WTC11 (cell line): ENCODE data around the gene STXBP2.

ENCODE experiments used
- CREM ChIP-seq: sonication (generic); formaldehyde crosslinking; IDR thresholded peaks from 2 replicates; pipeline ENCODE4 v1.8.1; 2022; ENCODE audit warnings: mild to moderate bottlenecking, missing genetic modification reagents, moderate library complexity
- JUN ChIP-seq: sonication (generic); formaldehyde crosslinking; IDR thresholded peaks from 2 replicates; pipeline ENCODE4 v1.8.0; 2023; ENCODE audit warnings: mild to moderate bottlenecking, missing genetic modification reagents
- PRRX2 ChIP-seq: fragments of 250-450 bp; sonication (Bioruptor Pico); IDR thresholded peaks from 2 replicates; pipeline ENCODE4 v1.8.0; 2021; ENCODE audit warnings: mild to moderate bottlenecking
- TF ChIP-seq, protein P1 (sequence below): fragments of 200-600 bp; IDR thresholded peaks from 2 replicates; pipeline ENCODE4 v1.8.0; 2022; ENCODE audit warnings: antibody characterized with exemption

DNA sequence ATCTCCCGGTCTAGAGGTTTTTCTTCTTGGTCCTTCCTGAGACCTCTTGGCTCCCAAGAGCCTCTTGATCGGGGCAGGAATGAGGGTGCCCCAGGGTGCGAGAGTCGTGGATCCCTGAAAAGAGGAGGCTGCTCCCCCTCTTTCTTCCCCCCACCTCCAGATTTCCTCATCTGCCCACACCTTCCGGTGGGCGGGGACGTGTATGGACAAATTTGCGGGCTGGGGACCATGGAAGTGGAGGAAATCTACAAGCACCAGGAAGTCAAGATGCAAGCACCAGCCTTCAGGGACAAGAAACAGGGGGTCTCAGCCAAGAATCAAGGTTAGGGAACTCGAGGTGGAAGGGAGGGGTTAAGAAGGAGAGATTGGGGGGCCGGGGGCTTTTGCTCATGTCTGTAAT lies 39.9 kb downstream of the STXBP2 start, which contains the start of gene MCEMP1:
- TF ChIP-seq, protein P1, sequence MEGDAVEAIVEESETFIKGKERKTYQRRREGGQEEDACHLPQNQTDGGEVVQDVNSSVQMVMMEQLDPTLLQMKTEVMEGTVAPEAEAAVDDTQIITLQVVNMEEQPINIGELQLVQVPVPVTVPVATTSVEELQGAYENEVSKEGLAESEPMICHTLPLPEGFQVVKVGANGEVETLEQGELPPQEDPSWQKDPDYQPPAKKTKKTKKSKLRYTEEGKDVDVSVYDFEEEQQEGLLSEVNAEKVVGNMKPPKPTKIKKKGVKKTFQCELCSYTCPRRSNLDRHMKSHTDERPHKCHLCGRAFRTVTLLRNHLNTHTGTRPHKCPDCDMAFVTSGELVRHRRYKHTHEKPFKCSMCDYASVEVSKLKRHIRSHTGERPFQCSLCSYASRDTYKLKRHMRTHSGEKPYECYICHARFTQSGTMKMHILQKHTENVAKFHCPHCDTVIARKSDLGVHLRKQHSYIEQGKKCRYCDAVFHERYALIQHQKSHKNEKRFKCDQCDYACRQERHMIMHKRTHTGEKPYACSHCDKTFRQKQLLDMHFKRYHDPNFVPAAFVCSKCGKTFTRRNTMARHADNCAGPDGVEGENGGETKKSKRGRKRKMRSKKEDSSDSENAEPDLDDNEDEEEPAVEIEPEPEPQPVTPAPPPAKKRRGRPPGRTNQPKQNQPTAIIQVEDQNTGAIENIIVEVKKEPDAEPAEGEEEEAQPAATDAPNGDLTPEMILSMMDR, result no peak
- TF ChIP-seq PRRX2 (CRISPR knock-in tag), result no peak
- no peak for TF ChIP-seq JUN (CRISPR knock-in tag)
- no peak for TF ChIP-seq CREM
